Psoas muscle (tissue), 8 donors: Measurements from ENCODE around the gene MMP11. TPM values are rescaled to one million over a fixed set of nuclear protein-coding genes. Genes with fewer than 3 reads are reported as not detected.
A peak's percentile ranks its signal among the peaks of the same experiment; 100 is the strongest.

Experiments used
- ATAC-seq, 4 donors: fragments of 200-7000 bp; cut with Tn5 transposase; one replicate each; pipeline ENCODE4 v1.9.1; 2020; ENCODE audit warnings: moderate library complexity in 3 of 4, mild to moderate bottlenecking in 2 of 4
- DNase-seq, 2 donors: peaks; one replicate each; pipeline ENCODE4 v3.0.0-alpha.2; 2020
- H3K27ac ChIP-seq: fragments of 200-600 bp; one replicate; pipeline ENCODE4 v1.8.0; 2022
- H3K27me3 ChIP-seq, 3 donors: fragments of 200-600 bp in 1 of 3; one replicate each; pipeline versions ENCODE4 v1.6.1 to v1.8.0; 2013 to 2022; ENCODE audit warnings: low read length in 2 of 3, mild to moderate bottlenecking in 2 of 3, moderate library complexity in 1 of 3; ENCODE audit not compliant: insufficient read depth in 3 of 3
- H3K36me3 ChIP-seq, 2 donors: fragments of 200-600 bp in 1 of 2; one replicate each; pipeline versions ENCODE4 v1.6.1 to v1.8.0; 2013 to 2022; ENCODE audit warnings: low read depth in 1 of 2, mild to moderate bottlenecking in 1 of 2, moderate library complexity in 1 of 2; ENCODE audit not compliant: insufficient read depth in 1 of 2
- H3K4me1 ChIP-seq: fragments of 200-600 bp; one replicate; pipeline ENCODE4 v1.8.0; 2022
- H3K4me3 ChIP-seq: fragments of 200-600 bp; one replicate; pipeline ENCODE4 v1.8.0; 2022; ENCODE audit warnings: mild to moderate bottlenecking
- H3K9me3 ChIP-seq: fragments of 200-600 bp; one replicate; pipeline ENCODE4 v1.8.0; 2022
- WGBS, 3 donors: extraction: QIAGEN DNeasy Blood & Tissue Kit; methylation state at CpG; one replicate each; pipeline versions ENCODE4 v1.1.6 to v1.1.7; 2013; 5-methylcytosine and 5-hydroxymethylcytosine counted together
- intact Hi-C, 2 donors: fragments of 100-400 bp; cut with DNase I; formaldehyde crosslinking; loops; one replicate each; pipeline versions ENCODE4 v1.11.0 to v1.14.2; 2022
- polyA plus RNA-seq, 3 donors: library from polyadenylated mRNA; stranded (reverse); fragments of 200-250 nt; gene quantifications; one replicate each; pipeline ENCODE4 v1.2.3, GENCODE V29; 2013
- total RNA-seq, 4 donors: library from RNA; stranded (reverse); fragmentation: NEBNext Ultra II Directional in 2 of 4; extraction: Animal tissue kit (Norgen Biotek cat#: 25700) in 2 of 4; gene quantifications; one replicate each; pipeline versions ENCODE4 v1.2.1 to v1.2.4, GENCODE V29; 2021 to 2023
- TF ChIP-seq, protein P1 (sequence below): fragments of 200-600 bp; IDR thresholded peaks from one replicate; pipeline ENCODE4 v1.8.0; 2022; ENCODE audit warnings: antibody characterized with exemption
- donor health status: healthy with polysubstance abuse.
- donor health status: DM: no; HTN: no; CAD: no; lungs with moderate emphysema.
- donor health status: Bipolar disorder and iron deficiency.
- donor health status: healthy.
- donor health status: DM: yes; HTN: yes; CAD: no.
- donor health status: DM: no; HTN: no; CAD: no.
- donor health status: DM: no; HTN: no; CAD: no.
- donor health status: DM: yes; HTN: yes; CAD: no.

The MMP11 gene
- total and polyA plus RNA-seq, 7 donors: 0.35 to 2.9 (median 1.3) TPM

GRCh38 chr22:23822101-23822671 lies 49.5 kb downstream of the MMP11 start:
- WGBS, 3 donors: 23 to 61% (median 43%) methylated on average over 6 of the region's 6 CpGs
- Histone ChIP-seq H3K27ac (peak overlapping the region; percentile 65), H3K36me3 (peaks cover 0 to 99% of the 10 kb centered on the region in 2 donors), H3K4me1 (peaks cover 10% of the 10 kb centered on the region), H3K27me3 (no peaks in the 10 kb centered on the region), H3K4me3 (no peak overlapping the region), H3K9me3 (no peaks in the 10 kb centered on the region)
- intact Hi-C loops: loop anchor here in 1 of 2 donors (5.0 kb wide), 1 partner anchor 35 kb away; the partner anchor contains the start of gene SMARCB1
- peak; percentile 51 to 70 (median 62) for ATAC-seq
- TF ChIP-seq, protein P1, sequence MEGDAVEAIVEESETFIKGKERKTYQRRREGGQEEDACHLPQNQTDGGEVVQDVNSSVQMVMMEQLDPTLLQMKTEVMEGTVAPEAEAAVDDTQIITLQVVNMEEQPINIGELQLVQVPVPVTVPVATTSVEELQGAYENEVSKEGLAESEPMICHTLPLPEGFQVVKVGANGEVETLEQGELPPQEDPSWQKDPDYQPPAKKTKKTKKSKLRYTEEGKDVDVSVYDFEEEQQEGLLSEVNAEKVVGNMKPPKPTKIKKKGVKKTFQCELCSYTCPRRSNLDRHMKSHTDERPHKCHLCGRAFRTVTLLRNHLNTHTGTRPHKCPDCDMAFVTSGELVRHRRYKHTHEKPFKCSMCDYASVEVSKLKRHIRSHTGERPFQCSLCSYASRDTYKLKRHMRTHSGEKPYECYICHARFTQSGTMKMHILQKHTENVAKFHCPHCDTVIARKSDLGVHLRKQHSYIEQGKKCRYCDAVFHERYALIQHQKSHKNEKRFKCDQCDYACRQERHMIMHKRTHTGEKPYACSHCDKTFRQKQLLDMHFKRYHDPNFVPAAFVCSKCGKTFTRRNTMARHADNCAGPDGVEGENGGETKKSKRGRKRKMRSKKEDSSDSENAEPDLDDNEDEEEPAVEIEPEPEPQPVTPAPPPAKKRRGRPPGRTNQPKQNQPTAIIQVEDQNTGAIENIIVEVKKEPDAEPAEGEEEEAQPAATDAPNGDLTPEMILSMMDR: no peak
- no peak for DNase-seq

GRCh38 chr22:23823331-23823791 lies 50.7 kb downstream of the MMP11 start:
- 71 to 91% (median 89%) methylated on average over 14 of the region's 14 CpGs for WGBS, 3 donors
- no peak for ATAC-seq
- H3K27ac ChIP-seq: peak overlapping the region; percentile 65
- intact Hi-C loops: loop anchor here in 1 of 2 donors (5.0 kb wide), 1 partner anchor 36 kb away; the partner anchor contains the start of gene SMARCB1
- H3K27me3 ChIP-seq: no peaks in the 10 kb centered on the region
- TF ChIP-seq, protein P1: no peak
- DNase-seq: peak in 1 of 2 donors; percentile 42
- H3K4me1 ChIP-seq: peaks cover 12% of the 10 kb centered on the region
- H3K36me3 ChIP-seq: peaks cover 0 to 97% of the 10 kb centered on the region in 2 donors
- no peaks in the 10 kb centered on the region for H3K9me3 ChIP-seq
- H3K4me3 ChIP-seq: no peak overlapping the region

GRCh38 chr22:23824476-23825245 lies 52.0 kb downstream of the MMP11 start:
- Histone ChIP-seq H3K36me3 (peaks cover 0 to 87% of the 10 kb centered on the region in 2 donors), H3K9me3 (no peaks in the 10 kb centered on the region), H3K4me1 (peaks cover 25% of the 10 kb centered on the region), H3K27ac (no peak overlapping the region), H3K4me3 (no peak overlapping the region), H3K27me3 (no peaks in the 10 kb centered on the region)
- intact Hi-C loops: loop anchor here (5.0 kb wide), 1 partner anchor 37 kb away; the partner anchor contains the start of gene SMARCB1 (in 2 of the 2)
- 86 to 90% (median 88%) methylated on average over 13 of the region's 13 CpGs for WGBS, 3 donors
- TF ChIP-seq, protein P1: no peak
- peak in 1 of 2 donors; percentile 22 for DNase-seq
- ATAC-seq: no peak

- Histone ChIP-seq H3K4me1 (peaks cover 27% of the 10 kb centered on the region), H3K36me3 (peaks cover 0 to 80% of the 10 kb centered on the region in 2 donors), H3K27me3 (no peaks in the 10 kb centered on the region), H3K27ac (no peak overlapping the region), H3K4me3 (no peak overlapping the region), H3K9me3 (no peaks in the 10 kb centered on the region)
- TF ChIP-seq, protein P1: no peak
- peak in 1 of 2 donors; percentile 48 for DNase-seq
- 92 to 97% (median 97%) methylated on average over 12 of the region's 12 CpGs for whole genome bisulfite sequencing, 3 donors
- intact Hi-C loops: loop anchor here in 1 of 2 donors (5.0 kb wide), 1 partner anchor 38 kb away; the partner anchor contains the start of gene SMARCB1
- ATAC-seq: no peak
These were observed 52.7 kb downstream of the MMP11 start for GRCh38 chr22:23825246-23825905.
